ENCODE data around the gene GJA5.

GJA5 gene

DNA sequence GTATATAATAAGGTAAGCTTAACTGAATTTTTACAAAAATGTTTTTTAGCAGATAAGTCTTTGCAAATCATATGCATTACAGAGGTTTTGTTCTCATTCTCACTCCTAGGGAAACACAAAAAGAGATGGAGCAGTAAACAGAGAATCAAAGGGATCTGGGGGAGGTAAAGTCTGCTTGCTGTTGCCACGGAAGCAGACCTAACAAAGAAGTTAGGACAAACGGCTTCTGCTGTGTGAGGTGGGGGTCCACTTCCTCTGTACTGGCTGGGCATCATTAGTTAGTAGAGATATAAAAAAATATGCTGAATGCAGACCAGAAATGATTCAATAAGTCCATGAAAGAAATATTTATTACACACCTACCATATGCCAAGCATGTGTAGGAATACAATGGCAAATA, 34.2 kb downstream of the GJA5 start:
- peaks cover 20% of the 10 kb centered on the region for H3K4me1 ChIP-seq (ENCODE audit: control insufficient read depth, insufficient read depth, low read length)
- no peak overlapping the region for H3K4me3 ChIP-seq (ENCODE audit: low read depth, low read length)
- H3K36me3 ChIP-seq (ENCODE audit: control insufficient read depth, insufficient read depth, low read length), result no peaks in the 10 kb centered on the region
- H3K27me3 ChIP-seq (ENCODE audit: control insufficient read depth, insufficient read depth, low read length), result no peaks in the 10 kb centered on the region
- no peak overlapping the region for H3K9ac ChIP-seq (ENCODE audit: low read length)
- no peaks in the 10 kb centered on the region for H3K9me3 ChIP-seq (ENCODE audit: control insufficient read depth, insufficient read depth, low read depth, low read length)
- H3K27ac ChIP-seq (ENCODE audit: low read depth, low read length), result no peak overlapping the region

DNA sequence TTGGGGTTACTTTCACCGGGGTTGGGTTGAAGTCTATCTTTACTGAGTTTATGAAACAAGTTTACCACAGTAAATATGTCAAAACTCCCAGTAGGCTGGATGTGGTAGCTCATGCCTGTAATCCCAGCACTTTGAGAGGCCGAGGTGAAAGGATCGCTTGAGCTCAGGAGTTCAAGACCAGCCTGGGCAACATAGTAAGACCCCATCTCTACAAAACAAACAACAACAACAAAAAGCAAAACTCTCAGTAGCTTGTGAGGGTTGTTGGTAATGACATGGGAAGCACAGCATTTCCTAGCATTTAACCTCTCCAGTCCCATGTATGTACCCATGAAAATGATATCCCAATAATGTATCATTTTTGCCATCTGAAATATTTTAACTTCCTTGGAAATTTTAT, 34.7 kb downstream of the GJA5 start:
- Histone ChIP-seq H3K27me3 (ENCODE audit: control insufficient read depth, insufficient read depth, low read length) (no peaks in the 10 kb centered on the region), H3K27ac (ENCODE audit: low read depth, low read length) (no peak overlapping the region), H3K9ac (ENCODE audit: low read length) (no peak overlapping the region), H3K4me3 (ENCODE audit: low read depth, low read length) (no peak overlapping the region), H3K9me3 (ENCODE audit: control insufficient read depth, insufficient read depth, low read depth, low read length) (no peaks in the 10 kb centered on the region), H3K36me3 (ENCODE audit: control insufficient read depth, insufficient read depth, low read length) (no peaks in the 10 kb centered on the region), H3K4me1 (ENCODE audit: control insufficient read depth, insufficient read depth, low read length) (peaks cover 20% of the 10 kb centered on the region)

DNA sequence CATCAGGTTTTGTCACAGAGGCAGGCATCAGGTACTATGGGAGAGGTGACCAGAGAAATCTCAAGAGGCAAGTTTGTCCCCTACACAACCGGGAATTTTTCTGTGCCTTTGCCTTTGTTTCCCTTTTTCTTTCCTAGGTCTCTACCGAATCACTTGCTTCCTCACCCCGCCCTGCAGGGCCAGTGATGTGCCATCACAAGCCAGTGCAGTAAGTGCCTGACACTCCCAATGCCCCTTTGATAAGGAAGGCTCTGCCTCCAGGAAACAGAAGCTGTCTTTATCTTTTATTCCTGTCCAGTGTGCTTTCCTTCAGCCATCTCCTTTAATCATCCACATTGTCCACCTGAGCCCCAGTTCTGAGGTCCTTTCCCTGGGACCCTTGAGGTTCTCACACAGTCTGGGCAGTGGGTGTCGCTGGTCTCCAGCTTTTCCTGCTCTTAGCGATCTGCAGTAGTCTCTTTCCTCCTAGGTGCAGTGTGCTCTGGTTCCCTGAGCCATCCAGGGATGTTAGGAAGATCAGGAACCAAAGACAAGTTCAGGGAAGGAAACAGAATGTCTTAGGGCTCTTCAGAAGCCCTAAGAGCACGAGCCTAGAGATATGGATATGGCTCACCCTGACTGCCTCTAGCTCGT, 36.6 kb downstream of the GJA5 start:
- H3K4me1 ChIP-seq (ENCODE audit: control insufficient read depth, insufficient read depth, low read length), result peaks cover 20% of the 10 kb centered on the region

DNA sequence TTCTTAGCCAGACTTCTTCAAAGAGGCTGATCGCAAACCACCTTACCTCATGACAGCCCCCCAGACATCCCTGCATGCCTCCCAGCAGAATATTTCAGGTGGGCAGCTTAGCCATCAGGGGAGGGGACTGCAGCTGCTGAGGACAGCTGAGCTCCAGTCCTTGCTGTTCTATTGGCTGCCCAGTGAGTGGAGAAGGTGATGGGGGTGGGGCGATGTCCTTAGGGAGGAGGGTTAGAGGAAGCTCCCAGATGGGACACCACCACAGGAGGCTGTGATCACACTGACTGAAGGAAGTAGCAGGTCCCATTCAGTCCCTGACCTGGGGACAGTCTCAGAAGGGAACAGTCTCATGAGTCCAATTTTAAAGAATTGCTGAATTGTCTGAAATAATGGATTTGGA, 38.3 kb downstream of the GJA5 start:
- Histone ChIP-seq H3K4me1 (ENCODE audit: control insufficient read depth, insufficient read depth, low read length) (peaks cover 20% of the 10 kb centered on the region), H3K9me3 (ENCODE audit: control insufficient read depth, insufficient read depth, low read depth, low read length) (peaks cover 14% of the 10 kb centered on the region), H3K27ac (ENCODE audit: low read depth, low read length) (no peak overlapping the region), H3K36me3 (ENCODE audit: control insufficient read depth, insufficient read depth, low read length) (no peaks in the 10 kb centered on the region), H3K4me3 (ENCODE audit: low read depth, low read length) (no peak overlapping the region), H3K9ac (ENCODE audit: low read length) (no peak overlapping the region), H3K27me3 (ENCODE audit: control insufficient read depth, insufficient read depth, low read length) (no peaks in the 10 kb centered on the region)

More for the DNA sequence above, 36.6 kb downstream of the GJA5 start:
- Histone ChIP-seq H3K27me3 (ENCODE audit: control insufficient read depth, insufficient read depth, low read length) (no peaks in the 10 kb centered on the region), H3K9me3 (ENCODE audit: control insufficient read depth, insufficient read depth, low read depth, low read length) (peaks cover 7% of the 10 kb centered on the region), H3K27ac (ENCODE audit: low read depth, low read length) (no peak overlapping the region), H3K4me3 (ENCODE audit: low read depth, low read length) (no peak overlapping the region), H3K9ac (ENCODE audit: low read length) (no peak overlapping the region), H3K36me3 (ENCODE audit: control insufficient read depth, insufficient read depth, low read length) (no peaks in the 10 kb centered on the region)

DNA sequence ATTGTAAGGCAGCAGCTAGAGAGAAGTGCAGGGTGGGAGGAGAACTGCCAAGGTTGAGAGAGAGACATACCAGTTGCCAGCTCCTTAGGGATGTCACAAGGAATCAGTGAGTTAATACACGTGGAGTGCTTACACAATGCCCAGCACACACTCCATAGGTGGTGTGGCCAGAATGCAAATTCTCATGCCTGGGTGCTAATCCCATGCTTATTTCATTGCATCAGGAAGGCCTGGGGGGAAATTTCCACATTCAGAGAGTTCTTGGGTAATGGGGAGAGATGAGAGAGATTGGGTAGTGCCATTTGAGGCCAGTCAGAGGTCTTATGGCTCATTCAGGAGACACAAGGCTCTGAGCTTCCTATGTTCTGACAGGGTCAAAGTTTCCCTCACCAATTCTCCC, 38.7 kb downstream of the GJA5 start:
- H3K9me3 ChIP-seq (ENCODE audit: control insufficient read depth, insufficient read depth, low read depth, low read length), result peaks cover 14% of the 10 kb centered on the region
- H3K9ac ChIP-seq (ENCODE audit: low read length), result no peak overlapping the region
- no peak overlapping the region for H3K4me3 ChIP-seq (ENCODE audit: low read depth, low read length)
- H3K27ac ChIP-seq (ENCODE audit: low read depth, low read length), result no peak overlapping the region
- H3K36me3 ChIP-seq (ENCODE audit: control insufficient read depth, insufficient read depth, low read length), result no peaks in the 10 kb centered on the region
- H3K27me3 ChIP-seq (ENCODE audit: control insufficient read depth, insufficient read depth, low read length), result no peaks in the 10 kb centered on the region
- peaks cover 20% of the 10 kb centered on the region for H3K4me1 ChIP-seq (ENCODE audit: control insufficient read depth, insufficient read depth, low read length)

DNA sequence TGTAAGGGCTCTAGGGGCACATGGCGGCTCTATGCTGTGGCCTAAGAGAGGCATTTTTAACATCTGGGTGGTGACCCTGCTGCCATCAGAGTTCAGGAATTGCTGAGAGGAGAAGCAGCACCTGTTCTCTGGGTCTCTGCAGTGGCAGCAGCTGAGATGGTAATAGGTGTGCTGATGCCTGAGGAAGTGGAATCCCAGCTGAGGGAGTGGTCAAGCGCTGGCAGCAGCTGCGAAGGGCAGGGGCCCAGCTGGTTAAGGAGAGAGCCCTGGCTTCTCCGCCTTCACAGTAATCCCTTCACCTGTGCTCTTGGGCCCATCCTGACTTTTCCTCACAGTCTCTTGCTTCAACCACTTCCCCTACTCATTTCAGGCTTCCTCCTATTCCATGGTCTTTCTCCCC, 39.8 kb downstream of the GJA5 start:
- Histone ChIP-seq H3K27me3 (ENCODE audit: control insufficient read depth, insufficient read depth, low read length) (no peaks in the 10 kb centered on the region), H3K36me3 (ENCODE audit: control insufficient read depth, insufficient read depth, low read length) (no peaks in the 10 kb centered on the region), H3K4me1 (ENCODE audit: control insufficient read depth, insufficient read depth, low read length) (peaks cover 10% of the 10 kb centered on the region; the same call in 1 of the 2 replicates), H3K27ac (ENCODE audit: low read depth, low read length) (no peak overlapping the region), H3K9ac (ENCODE audit: low read length) (no peak overlapping the region), H3K4me3 (ENCODE audit: low read depth, low read length) (no peak overlapping the region), H3K9me3 (ENCODE audit: control insufficient read depth, insufficient read depth, low read depth, low read length) (peaks cover 14% of the 10 kb centered on the region)

DNA sequence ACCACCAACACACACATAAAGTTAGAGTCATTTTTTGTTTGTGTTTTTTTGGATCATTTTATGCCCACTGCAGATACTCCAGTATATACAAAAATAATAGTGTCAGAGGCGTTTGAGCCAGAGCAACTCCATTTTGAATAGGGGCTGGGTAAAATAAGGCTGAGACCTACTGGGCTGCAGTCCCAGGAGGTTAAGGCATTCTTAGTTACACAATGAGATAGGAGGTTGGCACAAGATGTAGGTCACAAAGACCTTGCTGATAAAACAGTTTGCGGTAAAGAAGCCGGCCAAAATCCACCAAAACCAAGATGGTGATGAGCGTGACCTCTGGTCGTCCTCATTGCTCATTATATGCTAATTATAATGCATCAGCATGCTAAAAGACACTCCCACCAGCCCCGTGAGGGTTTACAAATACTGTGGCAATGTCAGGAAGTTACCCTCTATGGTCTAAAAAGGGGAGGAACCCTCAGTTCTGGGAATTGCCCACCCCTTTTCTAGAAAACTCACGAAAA, 40.6 kb downstream of the GJA5 start:
- no peaks in the 10 kb centered on the region for H3K27me3 ChIP-seq (ENCODE audit: control insufficient read depth, insufficient read depth, low read length)
- peaks cover 14% of the 10 kb centered on the region for H3K9me3 ChIP-seq (ENCODE audit: control insufficient read depth, insufficient read depth, low read depth, low read length)
- H3K4me1 ChIP-seq (ENCODE audit: control insufficient read depth, insufficient read depth, low read length), result peaks cover 10% of the 10 kb centered on the region; the same call in 1 of the 2 replicates
- H3K27ac ChIP-seq (ENCODE audit: low read depth, low read length), result no peak overlapping the region
- H3K9ac ChIP-seq (ENCODE audit: low read length), result no peak overlapping the region
- H3K36me3 ChIP-seq (ENCODE audit: control insufficient read depth, insufficient read depth, low read length), result no peaks in the 10 kb centered on the region
- no peak overlapping the region for H3K4me3 ChIP-seq (ENCODE audit: low read depth, low read length)

DNA sequence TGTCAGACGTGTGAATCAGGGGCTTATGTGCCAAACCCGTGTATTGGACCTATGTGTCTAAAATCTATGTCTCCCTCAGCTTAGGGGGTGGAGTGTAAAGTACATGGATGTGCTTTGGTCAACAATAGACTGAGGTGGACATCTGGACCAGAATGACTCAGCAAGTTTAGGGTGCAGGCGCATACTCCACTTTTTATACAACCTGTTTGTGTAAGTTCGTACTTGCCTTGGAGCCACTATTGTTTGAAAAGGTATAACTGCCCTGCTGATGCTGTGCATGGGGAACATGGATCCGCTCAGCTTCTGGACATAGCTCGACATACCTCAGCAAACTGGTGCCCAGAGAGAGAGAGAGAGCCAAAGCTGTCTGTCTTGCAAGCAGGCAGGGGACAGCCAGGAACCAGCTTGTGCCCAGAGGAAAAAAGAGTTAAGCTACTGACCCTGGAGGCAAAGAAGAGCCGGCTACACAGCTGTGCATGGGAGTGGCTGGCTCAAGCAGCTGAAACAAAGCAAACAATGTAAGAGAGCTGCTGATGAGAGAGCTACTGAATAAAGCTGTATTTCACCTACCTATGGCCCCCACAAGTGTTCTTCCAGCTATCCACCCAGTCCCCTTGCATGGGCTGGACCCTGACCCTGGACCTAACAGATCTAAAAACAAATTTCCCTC, 41.2 kb downstream of the GJA5 start:
- Histone ChIP-seq H3K4me1 (ENCODE audit: control insufficient read depth, insufficient read depth, low read length) (peaks cover 10% of the 10 kb centered on the region; the same call in 1 of the 2 replicates), H3K9me3 (ENCODE audit: control insufficient read depth, insufficient read depth, low read depth, low read length) (peaks cover 14% of the 10 kb centered on the region), H3K36me3 (ENCODE audit: control insufficient read depth, insufficient read depth, low read length) (no peaks in the 10 kb centered on the region), H3K9ac (ENCODE audit: low read length) (no peak overlapping the region), H3K27me3 (ENCODE audit: control insufficient read depth, insufficient read depth, low read length) (no peaks in the 10 kb centered on the region), H3K4me3 (ENCODE audit: low read depth, low read length) (no peak overlapping the region), H3K27ac (ENCODE audit: low read depth, low read length) (no peak overlapping the region)

DNA sequence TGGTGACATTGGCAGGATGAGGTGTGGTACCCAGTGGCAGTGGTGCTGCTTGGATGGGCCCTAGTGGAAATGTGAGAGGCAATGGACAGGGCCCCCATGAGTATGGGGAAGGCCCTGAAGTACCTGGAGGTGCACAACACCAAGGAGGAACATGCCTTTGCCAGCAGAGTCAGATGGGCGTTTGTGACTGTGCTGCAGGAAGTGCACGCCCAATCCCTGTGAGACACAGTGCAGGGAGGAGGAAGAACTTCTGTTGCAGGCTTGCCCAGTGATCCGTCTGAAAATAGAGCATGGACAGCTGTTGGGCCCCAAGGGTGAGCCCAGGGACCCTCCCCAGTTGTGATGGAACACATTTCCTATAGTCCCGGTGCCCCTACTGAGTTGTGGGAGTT, 42.7 kb downstream of the GJA5 start:
- H3K36me3 ChIP-seq (ENCODE audit: control insufficient read depth, insufficient read depth, low read length), result no peaks in the 10 kb centered on the region
- no peak overlapping the region for H3K9ac ChIP-seq (ENCODE audit: low read length)
- H3K4me1 ChIP-seq (ENCODE audit: control insufficient read depth, insufficient read depth, low read length), result peaks cover 8% of the 10 kb centered on the region; the same call in 1 of the 2 replicates

DNA sequence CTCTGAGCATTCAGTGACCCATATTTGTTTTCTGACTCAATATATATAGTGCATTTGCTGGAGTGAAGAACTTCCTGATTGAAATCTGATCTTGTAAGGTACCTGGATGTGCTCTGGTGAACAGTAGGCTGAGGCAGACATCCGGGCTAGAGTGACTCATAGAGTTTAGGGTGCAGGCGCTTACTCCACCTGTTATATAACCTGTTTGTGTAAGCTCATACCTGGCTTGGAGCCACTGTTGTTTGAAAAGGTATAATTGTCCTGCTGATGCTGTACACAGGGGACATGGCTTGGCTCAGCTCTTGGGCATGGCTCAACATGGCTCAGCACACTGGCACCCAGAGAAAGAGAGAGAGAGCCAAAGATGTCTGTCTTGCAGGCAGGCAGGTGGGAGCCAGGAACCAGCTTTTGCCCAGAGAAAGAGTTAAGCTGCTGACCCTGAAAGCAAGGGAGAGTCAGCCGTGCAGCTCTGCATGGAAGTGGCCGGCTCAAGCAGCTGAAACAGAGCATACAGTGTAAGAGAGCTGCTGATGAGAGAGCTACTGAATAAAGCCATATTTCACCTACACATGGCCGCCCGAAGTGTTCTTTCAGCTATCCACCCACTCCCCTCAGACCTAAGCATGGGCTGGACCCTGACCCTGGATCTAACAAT, 43.2 kb downstream of the GJA5 start:
- Histone ChIP-seq H3K9me3 (ENCODE audit: control insufficient read depth, insufficient read depth, low read depth, low read length) (peaks cover 14% of the 10 kb centered on the region), H3K27me3 (ENCODE audit: control insufficient read depth, insufficient read depth, low read length) (no peaks in the 10 kb centered on the region), H3K27ac (ENCODE audit: low read depth, low read length) (no peak overlapping the region), H3K9ac (ENCODE audit: low read length) (no peak overlapping the region), H3K4me1 (ENCODE audit: control insufficient read depth, insufficient read depth, low read length) (peaks cover 8% of the 10 kb centered on the region; the same call in 1 of the 2 replicates), H3K4me3 (ENCODE audit: low read depth, low read length) (no peak overlapping the region), H3K36me3 (ENCODE audit: control insufficient read depth, insufficient read depth, low read length) (no peaks in the 10 kb centered on the region)

More for the DNA sequence above, 42.7 kb downstream of the GJA5 start:
- H3K27ac ChIP-seq (ENCODE audit: low read depth, low read length), result no peak overlapping the region
- H3K9me3 ChIP-seq (ENCODE audit: control insufficient read depth, insufficient read depth, low read depth, low read length), result peaks cover 14% of the 10 kb centered on the region
- H3K27me3 ChIP-seq (ENCODE audit: control insufficient read depth, insufficient read depth, low read length), result no peaks in the 10 kb centered on the region
- no peak overlapping the region for H3K4me3 ChIP-seq (ENCODE audit: low read depth, low read length)

DNA sequence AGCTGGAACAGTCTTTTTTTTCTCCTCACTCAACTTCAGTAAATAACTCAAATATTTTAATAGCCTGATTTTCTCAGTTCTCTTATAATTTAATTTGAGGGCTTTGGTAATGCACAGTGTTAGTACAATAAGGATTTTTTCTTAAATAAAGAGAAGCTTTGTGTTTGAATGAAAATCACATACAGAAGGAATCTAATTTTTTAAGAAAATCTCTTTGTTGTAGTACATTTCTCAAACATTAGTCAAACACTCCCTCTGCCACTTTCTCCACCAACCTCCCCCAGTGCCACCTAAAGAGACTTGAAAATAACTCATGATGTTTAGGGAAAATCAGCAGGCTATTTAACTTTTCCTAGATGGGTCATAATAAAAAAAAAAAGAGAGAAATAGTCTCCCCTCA, 47.8 kb downstream of the GJA5 start:
- Histone ChIP-seq H3K27ac (ENCODE audit: low read depth, low read length) (no peak overlapping the region), H3K4me3 (ENCODE audit: low read depth, low read length) (no peak overlapping the region), H3K4me1 (ENCODE audit: control insufficient read depth, insufficient read depth, low read length) (no peaks in the 10 kb centered on the region), H3K9me3 (ENCODE audit: control insufficient read depth, insufficient read depth, low read depth, low read length) (no peaks in the 10 kb centered on the region), H3K36me3 (ENCODE audit: control insufficient read depth, insufficient read depth, low read length) (no peaks in the 10 kb centered on the region), H3K9ac (ENCODE audit: low read length) (no peak overlapping the region), H3K27me3 (ENCODE audit: control insufficient read depth, insufficient read depth, low read length) (no peaks in the 10 kb centered on the region)

Data from HUES6 (cell line).